GM13977 (cell line): ENCODE results near the gene KLHL41.
"Not testable (repeated sequence)": the region's sequence is repeated elsewhere in the genome, so short reads cannot be mapped to it uniquely, and the experiment has no call there.

Source experiments
- DNase-seq: peaks from one replicate; pipeline ENCODE4 v3.0.0; 2012; ENCODE audit warnings: low spot score
- in situ Hi-C: fragments of 300-500 bp; cut with MboI; formaldehyde crosslinking; loops from one replicate; pipeline ENCODE4 v1.12.0; 2022; ENCODE audit warnings: low sequenced_read_pairs, low pct_unique_long_range_greater_than_20kb, mixed read lengths, inconsistent platforms; ENCODE audit not compliant: unreplicated experiment
- TF ChIP-seq, protein P1 (sequence below): IDR thresholded peaks from 2 replicates; pipeline ENCODE4 v1.5.1; 2012; ENCODE audit warnings: mild to moderate bottlenecking, control low read depth; ENCODE audit not compliant: insufficient read depth; ENCODE audit errors: extremely low read depth, missing control alignments

Gene KLHL41

DNA sequence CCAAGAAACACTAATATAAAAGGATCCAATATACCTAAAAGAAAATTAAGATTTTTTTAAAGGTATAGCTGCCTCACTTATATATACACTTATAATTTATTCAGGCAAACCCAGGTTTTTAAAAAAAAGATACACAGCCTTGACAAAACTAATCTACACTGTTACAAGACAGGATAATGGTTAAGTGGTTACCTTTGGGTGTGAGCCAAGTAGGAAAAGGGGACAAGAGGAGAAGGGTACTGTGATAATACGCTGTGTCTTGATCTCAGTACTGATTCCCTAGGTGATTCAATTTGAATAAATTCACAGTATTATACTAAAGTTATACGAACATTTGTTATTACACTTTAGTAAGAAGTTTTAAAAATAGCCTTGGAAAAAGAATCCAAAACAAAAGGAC, 30.6 kb downstream of the KLHL41 start:
- TF ChIP-seq, protein P1, sequence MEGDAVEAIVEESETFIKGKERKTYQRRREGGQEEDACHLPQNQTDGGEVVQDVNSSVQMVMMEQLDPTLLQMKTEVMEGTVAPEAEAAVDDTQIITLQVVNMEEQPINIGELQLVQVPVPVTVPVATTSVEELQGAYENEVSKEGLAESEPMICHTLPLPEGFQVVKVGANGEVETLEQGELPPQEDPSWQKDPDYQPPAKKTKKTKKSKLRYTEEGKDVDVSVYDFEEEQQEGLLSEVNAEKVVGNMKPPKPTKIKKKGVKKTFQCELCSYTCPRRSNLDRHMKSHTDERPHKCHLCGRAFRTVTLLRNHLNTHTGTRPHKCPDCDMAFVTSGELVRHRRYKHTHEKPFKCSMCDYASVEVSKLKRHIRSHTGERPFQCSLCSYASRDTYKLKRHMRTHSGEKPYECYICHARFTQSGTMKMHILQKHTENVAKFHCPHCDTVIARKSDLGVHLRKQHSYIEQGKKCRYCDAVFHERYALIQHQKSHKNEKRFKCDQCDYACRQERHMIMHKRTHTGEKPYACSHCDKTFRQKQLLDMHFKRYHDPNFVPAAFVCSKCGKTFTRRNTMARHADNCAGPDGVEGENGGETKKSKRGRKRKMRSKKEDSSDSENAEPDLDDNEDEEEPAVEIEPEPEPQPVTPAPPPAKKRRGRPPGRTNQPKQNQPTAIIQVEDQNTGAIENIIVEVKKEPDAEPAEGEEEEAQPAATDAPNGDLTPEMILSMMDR, result no peak
- no peak for DNase-seq
- in situ Hi-C loops, result loop anchor here (25.0 kb wide), 1 partner anchor 247 kb away; the partner anchor contains the start of gene SSB

DNA sequence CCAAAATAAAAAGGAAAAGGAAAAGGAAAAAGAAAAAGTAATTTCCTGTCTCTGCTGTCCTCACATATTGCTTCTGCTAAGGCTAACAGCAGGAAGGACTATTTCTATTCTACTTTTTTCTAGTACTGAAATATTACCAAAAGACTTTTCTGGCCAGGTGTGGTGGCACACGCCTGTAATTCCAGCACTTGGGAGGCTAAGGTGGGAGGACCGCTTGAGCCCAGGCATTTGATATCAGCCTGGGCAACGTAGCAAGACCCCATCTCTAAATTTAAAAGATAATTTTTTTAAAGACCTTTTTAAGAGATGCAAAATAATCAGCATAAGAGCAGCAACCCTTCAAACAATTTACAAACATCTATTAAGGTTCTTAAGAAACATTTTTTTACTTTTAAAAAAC, 32.9 kb downstream of the KLHL41 start:
- TF ChIP-seq, protein P1, result no peak
- in situ Hi-C loops, result loop anchor here (25.0 kb wide), 1 partner anchor 245 kb away; the partner anchor contains the start of gene SSB
- DNase-seq, result no peak

DNA sequence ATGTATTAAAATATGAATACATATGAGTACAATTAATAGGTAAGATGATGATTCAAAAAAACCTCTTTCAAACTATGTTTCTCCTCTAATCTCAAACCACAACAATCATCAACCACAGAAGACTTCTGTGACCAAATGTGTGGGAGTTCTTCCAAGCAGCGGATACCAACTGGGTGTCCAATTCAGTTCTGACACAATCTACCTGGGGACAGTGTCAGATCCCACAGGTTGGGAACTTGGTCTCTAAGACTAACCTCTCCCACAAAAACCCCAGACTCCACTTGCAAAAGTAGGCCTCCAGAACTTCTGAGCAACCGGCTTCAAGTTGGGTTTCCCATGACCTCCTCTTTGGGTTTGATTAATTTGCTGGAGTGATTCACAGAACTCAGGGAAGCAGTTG, 37.3 kb downstream of the KLHL41 start:
- TF ChIP-seq, protein P1, result no peak
- in situ Hi-C loops, result loop anchor here (25.0 kb wide), 1 partner anchor 241 kb away; the partner anchor contains the start of gene SSB

DNA sequence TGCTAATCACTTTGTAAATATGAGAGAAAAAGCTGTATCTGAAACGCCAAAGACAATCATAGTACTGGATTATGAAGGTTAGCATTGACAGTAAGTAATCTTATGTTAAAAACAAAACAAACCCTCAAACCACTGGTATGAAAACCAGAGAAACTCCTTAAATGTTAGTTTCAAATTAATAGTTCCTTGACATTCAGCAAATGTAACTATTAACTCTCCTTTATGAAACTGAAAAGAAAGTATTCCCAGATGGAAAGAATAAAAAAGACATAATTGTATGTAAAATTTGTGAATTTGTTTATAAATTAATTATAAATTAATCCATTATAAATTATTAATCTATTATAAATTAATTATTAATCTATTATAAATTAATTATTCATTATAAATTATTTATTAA, 51.9 kb downstream of the KLHL41 start:
- in situ Hi-C loops, result no loop called here
- TF ChIP-seq, protein P1, result no peak
- no peak for DNase-seq

More for the DNA sequence above, 37.3 kb downstream of the KLHL41 start:
- DNase-seq, result no peak

DNA sequence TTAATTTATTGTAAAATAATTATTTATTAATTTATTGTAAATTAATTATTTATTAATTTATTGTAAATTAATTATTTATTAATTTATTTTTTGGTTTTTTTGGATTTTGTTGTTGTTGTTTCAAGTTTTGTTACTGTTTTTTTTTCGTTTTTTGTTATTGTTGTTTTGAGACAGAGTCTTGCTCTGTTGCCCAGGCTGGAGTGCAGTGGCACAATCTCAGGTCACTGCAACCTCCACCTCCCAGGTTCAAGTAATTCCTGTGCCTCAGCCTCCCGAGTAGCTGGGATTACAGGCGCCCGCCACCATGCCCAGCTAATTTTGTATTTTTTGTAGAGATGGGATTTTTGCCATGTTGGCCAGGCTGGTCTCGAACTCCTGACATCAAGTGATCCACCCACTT, 52.6 kb downstream of the KLHL41 start:
- in situ Hi-C loops, DNase-seq: not testable (repeated sequence)

DNA sequence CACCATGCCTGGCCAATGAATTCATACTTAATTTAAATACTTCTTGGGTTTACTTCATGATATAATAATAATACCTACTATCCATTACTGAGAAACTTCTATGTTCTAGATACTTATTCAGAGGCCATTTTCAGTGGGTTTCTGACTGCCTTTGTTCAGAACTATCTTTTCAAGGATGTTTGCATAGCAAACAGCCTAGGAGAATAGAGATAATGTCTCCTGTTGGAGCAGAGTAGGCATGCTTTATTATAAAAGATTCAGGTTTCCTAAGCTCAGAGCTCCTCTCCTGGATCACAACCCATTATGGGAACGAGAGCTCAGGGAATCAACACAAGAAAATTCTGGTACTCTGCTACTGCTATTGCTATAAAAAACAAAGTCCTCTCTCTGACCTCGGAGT, 53.0 kb downstream of the KLHL41 start:
- TF ChIP-seq, protein P1, result no peak
- in situ Hi-C loops, result no loop called here
- no peak for DNase-seq

DNA sequence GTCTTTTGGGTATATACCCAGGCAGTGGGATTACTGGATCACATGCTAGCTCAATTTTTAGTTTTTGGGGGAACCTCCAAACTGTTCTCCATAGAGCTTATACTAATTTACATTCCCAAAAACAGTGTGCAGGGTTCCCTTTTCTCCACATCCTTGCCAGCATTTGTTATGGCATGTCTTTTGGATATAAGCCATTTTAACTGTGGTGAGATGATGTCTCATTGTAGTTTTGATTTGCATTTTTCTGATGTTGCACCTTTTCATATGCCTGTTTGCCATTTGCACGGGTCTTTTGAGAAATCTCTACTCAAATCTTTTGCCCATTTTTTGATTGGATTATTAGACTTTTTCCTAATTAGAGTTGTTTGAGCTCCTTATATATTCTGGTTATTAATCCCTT, 56.2 kb downstream of the KLHL41 start:
- TF ChIP-seq, protein P1, result no peak

More for the DNA sequence above, 56.2 kb downstream of the KLHL41 start:
- in situ Hi-C loops, result no loop called here
- no peak for DNase-seq
